ENCODE measurements around the gene BEST2.

BEST2 gene

DNA sequence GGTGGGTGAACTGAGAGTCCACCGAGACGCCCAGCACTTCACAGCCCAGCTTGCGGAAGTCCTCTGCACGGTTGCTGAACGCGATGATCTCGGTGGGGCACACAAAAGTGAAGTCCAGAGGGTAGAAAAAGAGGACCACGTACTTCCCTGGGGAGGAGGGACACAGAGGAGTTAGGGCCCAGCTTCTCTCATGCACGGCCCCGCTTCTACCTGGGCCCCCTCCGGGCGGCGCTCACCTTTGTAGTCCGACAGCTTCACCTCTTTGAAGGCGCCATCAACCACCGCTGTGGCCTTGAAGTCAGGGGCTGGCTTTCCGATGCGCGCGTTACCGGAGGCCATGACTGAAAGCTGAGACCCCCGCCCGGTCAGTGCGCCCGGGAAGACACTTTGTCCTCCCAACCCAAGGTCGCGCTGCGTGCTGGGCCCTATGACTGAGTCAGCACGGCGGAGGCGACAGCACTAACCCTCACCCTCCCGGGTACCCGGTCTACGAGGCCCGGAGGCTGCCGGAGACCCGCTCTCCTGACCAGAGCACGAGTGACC lies 49.4 kb downstream of the BEST2 start:
- H3K9me3 ChIP-seq (replicated peaks in 1 of 2; ENCODE audit: control insufficient read depth in 2 of 2, insufficient read depth in 1 of 2, low read depth in 1 of 2, low read length in 2 of 2) = no peaks in the 10 kb centered on the region
- peak overlapping the region; percentile 98 for H3K23ac ChIP-seq (ENCODE audit: low read depth, low read length, poor library complexity)
- peak overlapping the region; percentile 99 for H2BK15ac ChIP-seq (ENCODE audit: low read length)
- DNase-seq (ENCODE audit: low spot score) = no peak
- H3K14ac ChIP-seq (ENCODE audit: low read length) = peak overlapping the region; percentile 99
- H2BK12ac ChIP-seq (ENCODE audit: low read length) = no peak overlapping the region
- no peak overlapping the region for H2BK120ac ChIP-seq (ENCODE audit: low read depth, low read length)
- H3K79me1 ChIP-seq (ENCODE audit: low read depth, low read length) = peaks cover 11% of the 10 kb centered on the region
- peak overlapping the region; percentile 84 for H3K4me2 ChIP-seq (ENCODE audit: insufficient read depth, low read length, poor library complexity, severe bottlenecking)
- H3K27ac ChIP-seq (replicated peaks; ENCODE audit: low read length) = peak overlapping the region; percentile 30
- peak overlapping the region; percentile 98 for H2AFZ ChIP-seq (ENCODE audit: low read length)
- H4K8ac ChIP-seq (ENCODE audit: low read depth, low read length) = no peak overlapping the region
- WGBS, 2 donors (ENCODE audit: extremely low coverage in 2 of 2, insufficient read length in 2 of 2, insufficient replicate concordance in 1 of 2) = no CpG with 5 or more reads among the region's 38 CpGs
- H3K4ac ChIP-seq (ENCODE audit: low read length) = peak overlapping the region; percentile 87
- peak overlapping the region; percentile 94 for H2BK5ac ChIP-seq (ENCODE audit: low read length)
- peaks cover 12 to 33% of the 10 kb centered on the region in 2 donors for H3K36me3 ChIP-seq (replicated peaks in 1 of 2; ENCODE audit: control insufficient read depth in 2 of 2, insufficient read depth in 2 of 2, low read length in 2 of 2)
- peak overlapping the region; percentile 100 for H3K9ac ChIP-seq (ENCODE audit: low read depth, low read length, poor library complexity)
- no peaks in the 10 kb centered on the region for H3K27me3 ChIP-seq (ENCODE audit: control insufficient read depth in 3 of 3, insufficient read depth in 3 of 3, low read depth in 1 of 3, low read length in 3 of 3)
- H2AK5ac ChIP-seq (ENCODE audit: low read depth, low read length) = peak overlapping the region; percentile 99
- peaks cover 10 to 12% of the 10 kb centered on the region in 2 donors for H3K4me1 ChIP-seq (ENCODE audit: control insufficient read depth in 2 of 2, insufficient read depth in 1 of 2, low read depth in 1 of 2, low read length in 2 of 2)
- H4K91ac ChIP-seq (ENCODE audit: low read depth, low read length, poor library complexity) = no peak overlapping the region
- H3K18ac ChIP-seq (ENCODE audit: low read length) = peak overlapping the region; percentile 100
- peak overlapping the region; percentile 86 to 96 for H3K4me3 ChIP-seq (ENCODE audit: low read length in 2 of 2)

DNA sequence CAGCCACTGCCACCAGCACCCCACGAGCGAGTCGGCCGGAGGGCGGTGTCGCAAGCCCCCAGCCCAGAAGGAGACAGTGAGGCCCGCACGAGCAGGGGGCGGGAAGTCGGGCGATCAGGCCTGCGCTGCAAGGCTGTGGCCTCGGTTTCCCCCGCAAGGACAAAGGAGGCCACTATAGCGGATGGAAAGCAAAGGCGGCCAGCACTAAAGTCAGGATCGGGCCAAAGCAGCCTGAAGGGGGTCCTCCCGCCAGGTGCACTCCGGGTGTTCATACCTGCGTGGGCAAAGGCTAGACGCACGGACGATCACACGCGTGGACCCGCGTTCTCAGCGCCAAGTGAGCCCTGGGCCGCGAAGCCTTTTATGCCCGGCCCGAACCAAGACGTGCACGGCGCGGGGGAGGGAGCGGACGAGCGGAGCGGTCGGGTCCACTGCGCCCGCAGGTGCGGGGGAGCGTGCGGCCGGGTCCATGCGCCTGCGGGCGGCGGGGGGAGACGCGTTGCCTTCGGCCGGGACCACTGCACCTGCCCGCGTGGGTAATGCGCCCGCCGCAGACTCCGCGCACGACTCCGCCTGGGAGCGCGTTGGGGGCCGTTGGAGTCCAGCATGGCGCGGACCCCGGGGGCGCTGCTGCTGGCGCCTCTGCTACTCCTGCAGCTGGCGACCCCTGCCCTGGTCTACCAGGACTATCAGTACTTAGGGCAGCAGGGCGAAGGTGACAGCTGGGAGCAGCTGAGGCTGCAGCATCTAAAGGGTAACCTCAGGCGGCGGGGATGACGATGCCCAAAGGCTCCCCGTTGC lies 50.1 kb downstream of the BEST2 start, which contains the start of the genes PRDX2 and THSD8:
Gene PRDX2 (minus strand): TSS at position 335 of the 801 bp plus-strand sequence. CDS start 539 bp downstream, outside the sequence.
Gene THSD8 (plus strand): TSS at position 604 of the 801 bp plus-strand sequence. CDS start 3 bp downstream, at position 607.
- H2AFZ ChIP-seq (ENCODE audit: low read length) = peak within 1 kb of the TSS; percentile 98
- H4K91ac ChIP-seq (ENCODE audit: low read depth, low read length, poor library complexity) = no peak within 1 kb of the TSS
- no peaks in the 10 kb centered on the region for H3K9me3 ChIP-seq (replicated peaks in 1 of 2; ENCODE audit: control insufficient read depth in 2 of 2, insufficient read depth in 1 of 2, low read depth in 1 of 2, low read length in 2 of 2)
- peak within 1 kb of the TSS; percentile 99 for H2BK15ac ChIP-seq (ENCODE audit: low read length)
- peaks cover 7 to 11% of the 10 kb centered on the region in 2 donors for H3K4me1 ChIP-seq (ENCODE audit: control insufficient read depth in 2 of 2, insufficient read depth in 1 of 2, low read depth in 1 of 2, low read length in 2 of 2)
- H3K27ac ChIP-seq (replicated peaks; ENCODE audit: low read length) = peak within 1 kb of the TSS; percentile 30
- H2BK5ac ChIP-seq (ENCODE audit: low read length) = peak within 1 kb of the TSS; percentile 94
- peak within 1 kb of the TSS; percentile 87 for H4K8ac ChIP-seq (ENCODE audit: low read depth, low read length)
- peak; percentile 80 for DNase-seq (ENCODE audit: low spot score)
- no peaks in the 10 kb centered on the region for H3K27me3 ChIP-seq (ENCODE audit: control insufficient read depth in 3 of 3, insufficient read depth in 3 of 3, low read depth in 1 of 3, low read length in 3 of 3)
- peak within 1 kb of the TSS; percentile 100 for H3K9ac ChIP-seq (ENCODE audit: low read depth, low read length, poor library complexity)
- peak within 1 kb of the TSS; percentile 84 for H3K4me2 ChIP-seq (ENCODE audit: insufficient read depth, low read length, poor library complexity, severe bottlenecking)
- WGBS, 2 donors (ENCODE audit: extremely low coverage in 2 of 2, insufficient read length in 2 of 2, insufficient replicate concordance in 1 of 2) = no CpG with 5 or more reads among the region's 78 CpGs
- H2BK120ac ChIP-seq (ENCODE audit: low read depth, low read length) = peak within 1 kb of the TSS; percentile 87
- peaks cover 11% of the 10 kb centered on the region for H3K79me1 ChIP-seq (ENCODE audit: low read depth, low read length)
- H3K14ac ChIP-seq (ENCODE audit: low read length) = peak within 1 kb of the TSS; percentile 99
- H3K18ac ChIP-seq (ENCODE audit: low read length) = peak within 1 kb of the TSS; percentile 100
- peaks cover 12 to 32% of the 10 kb centered on the region in 2 donors for H3K36me3 ChIP-seq (replicated peaks in 1 of 2; ENCODE audit: control insufficient read depth in 2 of 2, insufficient read depth in 2 of 2, low read length in 2 of 2)
- peak within 1 kb of the TSS; percentile 87 for H3K4ac ChIP-seq (ENCODE audit: low read length)
- H3K4me3 ChIP-seq (ENCODE audit: low read length in 2 of 2) = peak within 1 kb of the TSS; percentile 86 to 96
- peak within 1 kb of the TSS; percentile 98 for H3K23ac ChIP-seq (ENCODE audit: low read depth, low read length, poor library complexity)
- H2AK5ac ChIP-seq (ENCODE audit: low read depth, low read length) = peak within 1 kb of the TSS; percentile 99
- peak within 1 kb of the TSS; percentile 81 for H2BK12ac ChIP-seq (ENCODE audit: low read length)

DNA sequence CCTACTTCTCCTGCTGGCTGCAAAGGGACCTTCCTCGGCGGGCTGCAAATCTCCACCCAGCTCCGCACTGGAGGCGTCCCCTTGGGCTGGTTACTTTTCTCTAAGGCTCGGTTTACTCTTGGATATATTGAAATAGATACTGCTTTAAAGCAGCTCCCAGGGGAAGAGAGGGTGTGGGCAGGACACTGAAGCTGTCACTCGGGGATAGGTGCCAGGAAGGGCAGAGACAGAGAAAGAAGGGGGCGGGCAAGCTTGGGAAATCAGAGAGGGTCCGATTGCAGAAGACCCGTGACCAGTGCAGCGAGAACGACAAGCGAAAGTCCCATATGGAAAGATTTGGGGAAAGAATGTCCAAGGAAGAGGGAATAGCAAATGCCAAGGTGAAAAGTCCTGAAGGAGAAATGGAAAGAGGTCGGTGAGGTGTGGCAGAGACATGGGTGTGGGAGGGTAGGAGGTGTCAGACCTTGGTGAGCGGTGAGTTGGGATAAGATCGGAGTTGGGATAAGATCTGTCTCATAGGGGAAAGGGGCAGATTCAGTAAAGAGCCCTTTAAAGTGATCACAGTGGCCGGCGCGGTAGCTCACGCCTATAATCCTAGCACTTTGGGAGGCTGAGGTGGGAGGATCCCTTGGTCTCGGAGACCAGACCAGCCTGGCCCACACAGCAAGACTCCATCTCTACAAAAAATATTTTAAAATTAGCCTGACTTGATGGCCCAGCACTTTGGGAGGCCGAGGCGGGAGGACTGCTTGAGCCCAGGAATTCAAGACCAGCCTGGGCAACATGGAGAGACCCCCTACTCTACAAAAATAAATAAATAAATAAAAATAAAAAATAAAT lies 50.9 kb downstream of the BEST2 start:
- WGBS, 2 donors (ENCODE audit: extremely low coverage in 2 of 2, insufficient read length in 2 of 2, insufficient replicate concordance in 1 of 2) = no CpG with 5 or more reads among the region's 22 CpGs
- Histone ChIP-seq H3K18ac (ENCODE audit: low read length) (peak overlapping the region; percentile 96), H2AFZ (ENCODE audit: low read length) (peak overlapping the region; percentile 98), H3K4ac (ENCODE audit: low read length) (no peak overlapping the region), H2BK120ac (ENCODE audit: low read depth, low read length) (peak overlapping the region; percentile 87), H2BK15ac (ENCODE audit: low read length) (peak overlapping the region; percentile 99), H3K14ac (ENCODE audit: low read length) (no peak overlapping the region), H4K8ac (ENCODE audit: low read depth, low read length) (no peak overlapping the region), H3K4me2 (ENCODE audit: insufficient read depth, low read length, poor library complexity, severe bottlenecking) (peak overlapping the region; percentile 84), H2BK12ac (ENCODE audit: low read length) (no peak overlapping the region), H3K27ac (replicated peaks; ENCODE audit: low read length) (no peak overlapping the region), H2BK5ac (ENCODE audit: low read length) (peak overlapping the region; percentile 94), H4K91ac (ENCODE audit: low read depth, low read length, poor library complexity) (no peak overlapping the region), H3K36me3 (replicated peaks in 1 of 2; ENCODE audit: control insufficient read depth in 2 of 2, insufficient read depth in 2 of 2, low read length in 2 of 2) (peaks cover 15 to 28% of the 10 kb centered on the region in 2 donors), H3K9ac (ENCODE audit: low read depth, low read length, poor library complexity) (peak overlapping the region; percentile 87), H3K27me3 (ENCODE audit: control insufficient read depth in 3 of 3, insufficient read depth in 3 of 3, low read depth in 1 of 3, low read length in 3 of 3) (no peaks in the 10 kb centered on the region), H2AK5ac (ENCODE audit: low read depth, low read length) (no peak overlapping the region), H3K9me3 (replicated peaks in 1 of 2; ENCODE audit: control insufficient read depth in 2 of 2, insufficient read depth in 1 of 2, low read depth in 1 of 2, low read length in 2 of 2) (no peaks in the 10 kb centered on the region), H3K4me1 (ENCODE audit: control insufficient read depth in 2 of 2, insufficient read depth in 1 of 2, low read depth in 1 of 2, low read length in 2 of 2) (peaks cover 14 to 17% of the 10 kb centered on the region in 2 donors), H3K4me3 (ENCODE audit: low read length in 2 of 2) (peak overlapping the region; percentile 86 to 96), H3K79me1 (ENCODE audit: low read depth, low read length) (peaks cover 18% of the 10 kb centered on the region), H3K23ac (ENCODE audit: low read depth, low read length, poor library complexity) (peak overlapping the region; percentile 98)
- DNase-seq (ENCODE audit: low spot score) = no peak
